H1 (cell line): ENCODE data around the gene TP53I13. TPM values are rescaled to one million over a fixed set of nuclear protein-coding genes. Genes with fewer than 3 reads are reported as not detected.

ENCODE experiments used
- CTCF ChIA-PET: fragments of 300-600 bp; sonication (Branson Sonifier 250); formaldehyde crosslinking; loops from one replicate; lab custom pipeline; 2021; ENCODE audit not compliant: partially characterized antibody; lab: Charles Lee
- POLR2A ChIA-PET: fragments of 300-600 bp; sonication (Branson Sonifier 250); formaldehyde crosslinking; loops from one replicate; lab custom pipeline; 2021; ENCODE audit warnings: inconsistent platforms; ENCODE audit not compliant: partially characterized antibody; lab: Charles Lee
- DNase-seq, 2 experiments: peaks; one replicate each; pipeline versions ENCODE4 v3.0.0 to v3.0.0-alpha.2; 2010 to 2022; ENCODE audit warnings: low spot score in 2 of 2, low read depth in 1 of 2, mixed read lengths in 1 of 2
- FAIRE-seq: peaks from 2 replicates; lab custom pipeline; 2011; peaks lifted over from hg19 to GRCh38; lab: Jason Lieb, UNC
- H2AFZ ChIP-seq: 2 replicates; pipeline ENCODE4 v1.8.1; 2012; ENCODE audit warnings: low read length, inconsistent platforms
- H2AK5ac ChIP-seq: 2 replicates; pipeline ENCODE4 v1.6.1; 2013; ENCODE audit warnings: low read depth, low read length
- H2BK120ac ChIP-seq: replicated peaks from 2 replicates; pipeline ENCODE3; 2013; ENCODE audit warnings: low read depth, low read length, inconsistent platforms
- H2BK12ac ChIP-seq: 2 replicates; pipeline ENCODE4 v1.6.1; 2013; ENCODE audit warnings: low read depth, low read length
- H2BK15ac ChIP-seq: 2 replicates; pipeline ENCODE4 v1.6.1; 2013; ENCODE audit warnings: low read length
- H2BK20ac ChIP-seq: 2 replicates; pipeline ENCODE4 v1.6.1; 2013; ENCODE audit warnings: low read length
- H2BK5ac ChIP-seq: 2 replicates; pipeline ENCODE4 v1.6.1; 2013; ENCODE audit warnings: low read depth, low read length
- H3K14ac ChIP-seq: 2 replicates; pipeline ENCODE4 v1.6.1; 2013; ENCODE audit warnings: inconsistent platforms; ENCODE audit not compliant: insufficient read length
- H3K18ac ChIP-seq: 2 replicates; pipeline ENCODE4 v1.6.1; 2013; ENCODE audit warnings: low read length; ENCODE audit errors: extremely low read depth
- H3K23ac ChIP-seq: 2 replicates; pipeline ENCODE4 v1.6.1; 2013; ENCODE audit warnings: inconsistent platforms; ENCODE audit not compliant: insufficient read length
- H3K23me2 ChIP-seq: 2 replicates; pipeline ENCODE4 v1.6.1; 2013; ENCODE audit warnings: low read depth, low read length
- H3K27ac ChIP-seq: 2 replicates; pipeline ENCODE4 v1.6.1; 2011; ENCODE audit warnings: low read depth, low read length, inconsistent platforms
- H3K27me3 ChIP-seq, 4 experiments: replicated peaks in 1 of 4; 1 replicate in 1 of 4; 2 replicates in 3 of 4; pipeline versions ENCODE4 v1.6.1 to v1.8.1; 2011 to 2013; ENCODE audit warnings: low read length in 3 of 4, mild to moderate bottlenecking in 3 of 4, inconsistent platforms in 2 of 4, mixed read lengths in 2 of 4, moderate library complexity in 1 of 4; ENCODE audit not compliant: control insufficient read depth in 3 of 4, insufficient read depth in 3 of 4; ENCODE audit errors: extremely low read depth in 1 of 4
- H3K36me3 ChIP-seq, 4 experiments: 2 replicates each; pipeline versions ENCODE4 v1.6.1 to v1.8.1; 2011 to 2013; ENCODE audit warnings: mild to moderate bottlenecking in 4 of 4, low read length in 3 of 4, moderate library complexity in 2 of 4, control low read depth in 1 of 4, inconsistent platforms in 1 of 4; ENCODE audit not compliant: insufficient read depth in 4 of 4, control insufficient read depth in 2 of 4
- H3K4ac ChIP-seq: replicated peaks from 2 replicates; pipeline ENCODE3; 2013; ENCODE audit warnings: low read length, low read depth, mixed read lengths, inconsistent platforms; ENCODE audit not compliant: insufficient read length
- H3K4me1 ChIP-seq, 4 experiments: replicated peaks in 1 of 4; 1 replicate in 1 of 4; 2 replicates in 3 of 4; pipeline versions ENCODE4 v1.6.1 to v1.8.1; 2011 to 2013; ENCODE audit warnings: low read length in 3 of 4, inconsistent platforms in 2 of 4, mixed read lengths in 1 of 4; ENCODE audit not compliant: insufficient read depth in 4 of 4, control insufficient read depth in 3 of 4
- H3K4me2 ChIP-seq, 2 experiments: 2 replicates each; pipeline versions ENCODE4 v1.6.1 to v1.8.1; 2011 to 2013; ENCODE audit warnings: low read depth in 2 of 2, low read length in 2 of 2, control low read depth in 1 of 2, inconsistent platforms in 1 of 2, mild to moderate bottlenecking in 1 of 2; ENCODE audit not compliant: insufficient read depth in 1 of 2
- H3K4me3 ChIP-seq, 4 experiments: fragments of 200-600, 300-600 bp in 1 of 4; sonication (generic), shearing (Covaris generic), sonication (Bioruptor Twin) in 1 of 4; 2 replicates each; pipeline versions ENCODE4 v1.5.1 to v1.8.1; 2011 to 2016; ENCODE audit warnings: low read length in 4 of 4, low read depth in 3 of 4, control low read depth in 2 of 4, inconsistent platforms in 2 of 4, mild to moderate bottlenecking in 2 of 4, mixed read lengths in 1 of 4, moderate library complexity in 1 of 4; ENCODE audit not compliant: insufficient read depth in 2 of 4; ENCODE audit errors: extremely low read depth in 1 of 4
- H3K56ac ChIP-seq: replicated peaks from 2 replicates; pipeline ENCODE3; 2013; ENCODE audit warnings: low read depth, mild to moderate bottlenecking, mixed read lengths, low read length, inconsistent platforms; ENCODE audit not compliant: insufficient read length
- H3K79me1 ChIP-seq: 2 replicates; pipeline ENCODE4 v1.6.1; 2013; ENCODE audit warnings: low read depth, low read length, control low read depth
- H3K79me2 ChIP-seq, 2 experiments: 2 replicates each; pipeline versions ENCODE4 v1.6.1 to v1.8.1; 2012 to 2013; ENCODE audit warnings: low read length in 2 of 2, mild to moderate bottlenecking in 2 of 2, inconsistent platforms in 1 of 2; ENCODE audit not compliant: insufficient read depth in 2 of 2, control insufficient read depth in 1 of 2
- H3K9ac ChIP-seq, 4 experiments: replicated peaks in 1 of 4; 1 replicate in 1 of 4; 2 replicates in 3 of 4; pipeline versions ENCODE4 v1.6.1 to v1.8.1; 2011 to 2013; ENCODE audit warnings: low read depth in 3 of 4, low read length in 3 of 4, control low read depth in 2 of 4, mild to moderate bottlenecking in 2 of 4, moderate library complexity in 2 of 4, inconsistent platforms in 1 of 4; ENCODE audit errors: extremely low read depth in 1 of 4
- H3K9me3 ChIP-seq, 2 experiments: 2 replicates each; pipeline versions ENCODE4 v1.6.1 to v1.8.1; 2012 to 2013; ENCODE audit warnings: mild to moderate bottlenecking in 2 of 2, moderate library complexity in 2 of 2, control low read depth in 1 of 2, inconsistent platforms in 1 of 2, low read depth in 1 of 2, low read length in 1 of 2, mixed read lengths in 1 of 2; ENCODE audit not compliant: insufficient read depth in 2 of 2
- H4K20me1 ChIP-seq, 2 experiments: replicated peaks in 1 of 2; 2 replicates each; pipeline versions ENCODE3 to v1.8.1; 2011 to 2013; ENCODE audit warnings: inconsistent platforms in 2 of 2, low read length in 2 of 2, mild to moderate bottlenecking in 1 of 2; ENCODE audit not compliant: insufficient read depth in 2 of 2, control insufficient read depth in 1 of 2
- H4K5ac ChIP-seq: 2 replicates; pipeline ENCODE4 v1.6.1; 2013; ENCODE audit warnings: low read length, low read depth, mixed read lengths, inconsistent platforms; ENCODE audit not compliant: insufficient read length
- H4K8ac ChIP-seq: 2 replicates; pipeline ENCODE4 v1.8.0; 2013; ENCODE audit warnings: mild to moderate bottlenecking, moderate library complexity, low read length, inconsistent platforms; ENCODE audit not compliant: insufficient read depth; ENCODE audit errors: extremely low read depth
- H4K91ac ChIP-seq: replicated peaks from 2 replicates; pipeline ENCODE3; 2013; ENCODE audit warnings: low read length, mixed read lengths, inconsistent platforms; ENCODE audit not compliant: insufficient read length
- CREB1 ChIP-seq: IDR thresholded peaks from 2 replicates; pipeline ENCODE4 v1.6.1; 2012; ENCODE audit warnings: inconsistent platforms
- E2F6 ChIP-seq: IDR thresholded peaks from 2 replicates; pipeline ENCODE4 v1.6.1; 2012; ENCODE audit warnings: inconsistent platforms
- KDM4A ChIP-seq: IDR thresholded peaks from one replicate; pipeline ENCODE4 v1.7.1; 2012; ENCODE audit warnings: low read depth, mild to moderate bottlenecking, moderate library complexity, low read length, inconsistent platforms; ENCODE audit not compliant: severe bottlenecking
- RXRA ChIP-seq: IDR thresholded peaks from 2 replicates; pipeline ENCODE4 v1.6.1; 2011; ENCODE audit warnings: low read depth, mild to moderate bottlenecking, low read length, moderate library complexity; ENCODE audit not compliant: insufficient read depth
- SIN3A ChIP-seq, 2 experiments: IDR thresholded peaks in 1 of 2; conservative IDR thresholded peaks in 1 of 2; 2 replicates each; pipeline ENCODE4 v1.6.1; 2011 to 2012; ENCODE audit warnings: low read length in 2 of 2, improper control_type of control experiment in 1 of 2, low read depth in 1 of 2, mild to moderate bottlenecking in 1 of 2
- SIX5 ChIP-seq: IDR thresholded peaks from 2 replicates; pipeline ENCODE4 v1.6.1; 2011; ENCODE audit warnings: mild to moderate bottlenecking, low read depth, low read length
- USF2 ChIP-seq: IDR thresholded peaks from 2 replicates; pipeline ENCODE4 v1.6.1; 2011; ENCODE audit warnings: low read length, improper control_type of control experiment
- WGBS, 2 experiments: shearing (Covaris generic) in 1 of 2; methylation state at CpG; one replicate each; pipeline versions ENCODE4 v1.1.6 to v1.1.7; 2013 to 2015; ENCODE audit warnings: low lambda C conversion rate in 2 of 2, mixed read lengths in 2 of 2, inconsistent platforms in 1 of 2, low coverage in 1 of 2, missing lambda C conversion rate in 1 of 2; ENCODE audit not compliant: insufficient replicate concordance in 2 of 2, insufficient coverage in 1 of 2, insufficient read length in 1 of 2; ENCODE audit errors: extremely low coverage in 1 of 2, missing lambda C conversion rate in 1 of 2; 5-methylcytosine and 5-hydroxymethylcytosine counted together
- polyA plus RNA-seq, 7 experiments: library from polyadenylated mRNA; depleted of rRNA in 3 of 7; stranded (reverse) in 5 of 7; unstranded in 2 of 7; fragments of >200 nt in 5 of 7; fragments of 200-250 nt in 2 of 7; gene quantifications; 1 replicate in 5 of 7; 2 replicates in 1 of 7; 4 replicates in 1 of 7; pipeline versions ENCODE4 v1.2.1 to v1.2.3, GENCODE V29; 2011 to 2013; ENCODE audit warnings: missing spikeins in 2 of 7, mixed read lengths in 2 of 7
- total RNA-seq: library from RNA; stranded (reverse); fragmentation: NEBNext Ultra II Directional; extraction: Animal tissue kit (Norgen Biotek cat#: 25700); gene quantifications from 2 replicates; pipeline ENCODE4 v1.2.1, GENCODE V29; 2021
- TF ChIP-seq, protein P1 (sequence below): IDR thresholded peaks from 2 replicates; pipeline ENCODE4 v1.6.1; 2012; ENCODE audit warnings: inconsistent platforms

TP53I13 gene
- total and polyA plus RNA-seq, 2 of the 8 experiments (the other 6 are each of a cell fraction or from before 2014, with no cell fraction given) = 22.4 to 35.7 TPM

DNA sequence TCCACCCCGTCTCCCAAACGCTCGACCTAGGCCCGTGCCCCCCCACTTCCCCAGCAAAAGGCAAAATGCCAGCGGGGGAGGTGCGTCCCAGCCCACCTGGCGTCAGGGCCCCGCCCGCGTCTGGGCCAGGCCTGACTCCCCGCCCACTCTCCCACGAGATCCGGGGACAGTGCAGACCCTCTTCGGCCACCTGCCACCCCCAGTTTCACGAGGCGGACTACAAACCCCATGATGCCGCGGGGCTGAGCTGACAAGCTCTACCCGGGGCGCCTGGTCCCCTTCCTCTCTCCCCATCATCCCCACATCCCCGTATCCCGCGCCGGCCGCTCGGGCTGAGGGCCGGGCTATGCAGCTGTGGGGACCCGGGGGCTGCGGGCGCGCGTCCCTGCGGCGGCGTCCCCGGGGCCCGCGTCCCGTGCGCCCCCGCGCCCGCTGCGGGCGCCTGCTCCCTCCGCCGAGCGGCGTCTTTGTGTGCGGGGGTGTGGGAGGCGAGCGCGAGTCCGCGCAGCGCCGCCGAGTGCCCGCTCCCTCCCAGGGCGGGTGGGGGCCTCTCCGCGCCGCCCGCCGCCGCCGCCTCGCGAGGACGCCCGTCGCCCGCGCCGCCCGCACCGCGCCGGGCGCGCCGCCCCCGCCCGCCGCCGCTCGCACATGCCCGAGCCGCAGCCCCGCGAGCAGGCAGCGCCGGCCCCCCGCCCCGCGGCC is 24.5 kb downstream of the TP53I13 start, which contains the start of gene ANKRD13B:
TSS of gene ANKRD13B (plus strand) at position 283 of the 702 bp plus-strand sequence. CDS start 490 bp downstream, outside the sequence.
- DNase-seq (peak in 1 of 2 experiments; percentile 85), FAIRE-seq (no peak)
- Histone ChIP-seq H4K8ac (peak within 1 kb of the TSS; percentile 63), H3K9ac (peak within 1 kb of the TSS in 1 of 4 experiments; percentile 50; a peak in 2 of 7 replicates), H4K91ac (no peak within 1 kb of the TSS), H3K79me2 (peaks cover 0 to 33% of the 10 kb centered on the region in 2 experiments; a peak in 2 of 4 replicates), H2BK120ac (no peak within 1 kb of the TSS), H3K4ac (no peak within 1 kb of the TSS), H2BK12ac (peak within 1 kb of the TSS; percentile 83; the same call in 1 of the 2 replicates), H4K5ac (peak within 1 kb of the TSS; percentile 25), H3K4me1 (peaks cover 10 to 66% (median 45%) of the 10 kb centered on the region in 4 experiments), H3K27me3 (peaks cover 0 to 6% (median 5%) of the 10 kb centered on the region in 4 experiments; a peak in 2 of 7 replicates), H3K4me2 (peak within 1 kb of the TSS; percentile 86 to 93), H3K79me1 (peaks cover 7% of the 10 kb centered on the region; the same call in 1 of the 2 replicates), H2BK5ac (peak within 1 kb of the TSS; percentile 44; the same call in 1 of the 2 replicates), H3K4me3 (peak within 1 kb of the TSS; percentile 38 to 83 (median 70)), H2AFZ (no peak within 1 kb of the TSS), H3K9me3 (no peaks in the 10 kb centered on the region), H2AK5ac (no peak within 1 kb of the TSS), H4K20me1 (peaks cover 8 to 25% of the 10 kb centered on the region in 2 experiments), H3K23ac (no peak within 1 kb of the TSS), H3K23me2 (peaks cover 40% of the 10 kb centered on the region), H3K56ac (peak within 1 kb of the TSS; percentile 54), H2BK20ac (no peak within 1 kb of the TSS), H3K27ac (no peak within 1 kb of the TSS), H3K18ac (peak within 1 kb of the TSS; percentile 89; the same call in 1 of the 2 replicates), H3K14ac (no peak within 1 kb of the TSS), H2BK15ac (no peak within 1 kb of the TSS), H3K36me3 (no peaks in the 10 kb centered on the region)
- WGBS, 2 experiments = 3% methylated on average over 35 of the region's 96 CpGs; no CpG with 5 or more reads in 1 of the 2 experiments
- CTCF ChIA-PET = interaction anchor here (1.2 to 5.0 kb wide), 8 partner anchors 13 to 336 kb away, joined by 3 to 167 read pairs (median 4); partner anchors contain the start of genes CORO6 and TP53I13
- POLR2A ChIA-PET = interaction anchor here (1.2 to 3.6 kb wide), 11 partner anchors 12 to 337 kb away, joined by 4 to 30 read pairs (median 7); partner anchors contain the start of genes NUFIP2, TAOK1 and TP53I13
- TF ChIP-seq KDM4A = peak; percentile 26
- TF ChIP-seq SIN3A (conservative IDR thresholded peaks at IDR 0.05 in 1 of 2, IDR thresholded peaks at IDR 0.05 in 1 of 2; ENCODE audit: low read depth in 1 of 2, low read length in 2 of 2) = peak in 1 of 2 experiments; percentile 36; a peak in 1 of 4 replicates
- 0 out of 2 replicates have a peak, but pooled peaks have one; percentile 4 for TF ChIP-seq E2F6
- TF ChIP-seq CREB1 = 0 out of 2 replicates have a peak, but pooled peaks have one; percentile 41
- TF ChIP-seq USF2 = no peak
- TF ChIP-seq, protein P1, sequence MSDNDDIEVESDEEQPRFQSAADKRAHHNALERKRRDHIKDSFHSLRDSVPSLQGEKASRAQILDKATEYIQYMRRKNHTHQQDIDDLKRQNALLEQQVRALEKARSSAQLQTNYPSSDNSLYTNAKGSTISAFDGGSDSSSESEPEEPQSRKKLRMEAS = peak; percentile 28; the same call in 1 of the 2 replicates
- no peak for TF ChIP-seq RXRA
- peak; percentile 44 for TF ChIP-seq SIX5
